ENCODE measurements around the gene VAT1. TPM values are rescaled to one million over a fixed set of nuclear protein-coding genes. Genes with fewer than 3 reads are reported as not detected.
"Not testable (repeated sequence)": the region's sequence is repeated elsewhere in the genome, so short reads cannot be mapped to it uniquely, and the experiment has no call there.

The VAT1 gene
- total RNA-seq, 1 donor from 2014 or later = 267 TPM

DNA sequence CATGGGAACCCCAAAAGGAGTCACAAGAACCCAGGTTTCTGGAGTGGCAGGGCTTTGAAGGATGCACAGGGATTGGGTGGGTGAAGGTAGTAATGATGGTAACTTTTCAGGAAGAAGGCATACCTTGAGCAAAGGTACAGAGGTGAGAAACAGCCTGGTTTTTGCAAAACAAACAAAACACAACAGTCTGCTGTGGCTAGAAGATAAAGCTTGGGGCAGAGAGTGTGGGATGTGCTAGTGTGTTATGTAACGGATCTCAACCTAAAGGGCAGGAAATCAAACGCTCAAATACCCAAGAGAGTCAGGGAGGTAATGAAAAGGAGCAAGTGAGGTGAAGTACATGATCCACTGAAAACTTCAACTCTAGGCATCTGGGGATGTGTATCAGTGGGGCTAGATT is 46.9 kb downstream of the VAT1 start:
- Histone ChIP-seq H3K27me3 (no peaks in the 10 kb centered on the region), H3K4me1 (peaks cover 8% of the 10 kb centered on the region), H3K36me3 (no peaks in the 10 kb centered on the region), H3K27ac (no peak overlapping the region), H3K9me3 (no peaks in the 10 kb centered on the region), H3K4me3 (no peak overlapping the region)
- intact Hi-C loops (cut with DNase I) = no loop called here
- TF ChIP-seq, protein P1, sequence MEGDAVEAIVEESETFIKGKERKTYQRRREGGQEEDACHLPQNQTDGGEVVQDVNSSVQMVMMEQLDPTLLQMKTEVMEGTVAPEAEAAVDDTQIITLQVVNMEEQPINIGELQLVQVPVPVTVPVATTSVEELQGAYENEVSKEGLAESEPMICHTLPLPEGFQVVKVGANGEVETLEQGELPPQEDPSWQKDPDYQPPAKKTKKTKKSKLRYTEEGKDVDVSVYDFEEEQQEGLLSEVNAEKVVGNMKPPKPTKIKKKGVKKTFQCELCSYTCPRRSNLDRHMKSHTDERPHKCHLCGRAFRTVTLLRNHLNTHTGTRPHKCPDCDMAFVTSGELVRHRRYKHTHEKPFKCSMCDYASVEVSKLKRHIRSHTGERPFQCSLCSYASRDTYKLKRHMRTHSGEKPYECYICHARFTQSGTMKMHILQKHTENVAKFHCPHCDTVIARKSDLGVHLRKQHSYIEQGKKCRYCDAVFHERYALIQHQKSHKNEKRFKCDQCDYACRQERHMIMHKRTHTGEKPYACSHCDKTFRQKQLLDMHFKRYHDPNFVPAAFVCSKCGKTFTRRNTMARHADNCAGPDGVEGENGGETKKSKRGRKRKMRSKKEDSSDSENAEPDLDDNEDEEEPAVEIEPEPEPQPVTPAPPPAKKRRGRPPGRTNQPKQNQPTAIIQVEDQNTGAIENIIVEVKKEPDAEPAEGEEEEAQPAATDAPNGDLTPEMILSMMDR (IDR thresholded peaks at IDR 0.05) = no peak
- ATAC-seq (no peak), DNase-seq (no peak)

DNA sequence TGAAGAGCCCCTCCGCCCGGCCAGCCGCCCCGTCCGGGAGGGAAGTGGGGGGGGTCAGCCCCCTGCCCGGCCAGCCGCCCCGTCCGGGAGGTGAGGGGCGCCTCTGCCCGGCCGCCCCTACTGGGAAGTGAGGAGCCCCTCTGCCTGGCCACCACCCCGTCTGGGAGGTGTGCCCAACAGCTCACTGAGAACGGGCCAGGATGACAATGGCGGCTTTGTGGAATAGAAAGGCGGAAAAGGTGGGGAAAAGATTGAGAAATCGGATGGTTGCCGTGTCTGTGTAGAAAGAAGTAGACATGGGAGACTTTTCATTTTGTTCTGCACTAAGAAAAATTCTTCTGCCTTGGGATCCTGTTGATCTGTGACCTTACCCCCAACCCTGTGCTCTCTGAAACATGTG is 48.9 kb downstream of the VAT1 start:
- H3K4me3 ChIP-seq; ATAC-seq; intact Hi-C loops (cut with DNase I); DNase-seq; H3K4me1 ChIP-seq; H3K36me3 ChIP-seq; H3K9me3 ChIP-seq; H3K27me3 ChIP-seq; H3K27ac ChIP-seq: not testable (repeated sequence)

DNA sequence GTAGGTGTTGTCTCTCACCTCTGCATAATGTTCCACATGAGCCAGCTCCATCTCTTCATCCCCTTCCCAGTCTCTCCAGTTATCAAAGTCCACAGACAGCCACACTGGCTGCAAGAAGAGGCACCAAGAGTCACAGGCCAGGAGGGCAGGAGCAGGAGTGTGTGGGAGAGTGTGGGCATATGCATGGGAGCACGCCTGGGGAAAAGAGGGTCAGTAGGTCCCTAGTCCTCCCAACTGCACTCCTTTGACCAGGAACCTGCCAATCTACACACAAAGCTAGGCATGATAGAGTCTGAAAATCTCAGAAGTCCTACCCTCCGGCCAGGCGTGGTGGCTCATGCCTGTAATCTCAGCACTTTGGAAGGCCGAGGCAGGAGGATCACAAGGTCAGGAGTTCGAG is 50.6 kb downstream of the VAT1 start:
- ATAC-seq = no peak
- intact Hi-C loops (cut with DNase I) = no loop called here

DNA sequence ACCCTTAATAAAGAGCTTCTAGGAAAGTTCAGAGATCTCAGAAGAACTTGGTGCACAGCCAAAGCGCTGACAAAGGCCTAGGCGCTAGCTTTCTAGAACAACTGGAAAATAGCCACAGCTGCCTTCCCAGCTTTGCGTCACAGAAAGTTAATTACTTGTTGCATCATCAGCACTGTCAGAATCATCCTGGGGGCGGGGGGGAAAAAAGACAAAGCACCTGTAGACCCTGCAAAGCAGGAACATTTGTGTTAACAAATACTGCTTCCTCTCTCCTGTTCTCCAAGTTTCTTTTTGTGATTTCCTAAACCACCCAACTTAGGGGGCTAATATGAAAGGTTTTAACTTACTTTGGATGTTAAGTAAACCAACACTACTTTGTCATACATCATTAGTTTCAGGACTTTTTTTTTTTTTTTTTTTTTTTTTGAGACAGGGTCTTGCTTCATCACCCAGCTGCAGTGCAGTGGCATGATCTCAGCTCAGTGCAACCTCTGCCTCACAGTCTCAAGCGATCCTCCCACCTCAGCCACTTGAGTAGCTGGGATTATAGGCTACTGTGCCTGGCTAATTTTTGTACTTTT is 53.1 kb downstream of the VAT1 start:
- no peak overlapping the region for H3K27ac ChIP-seq
- no peak for DNase-seq
- TF ChIP-seq, protein P1 (IDR thresholded peaks at IDR 0.05) = no peak
- no peaks in the 10 kb centered on the region for H3K9me3 ChIP-seq
- H3K4me1 ChIP-seq = no peaks in the 10 kb centered on the region
- no peaks in the 10 kb centered on the region for H3K36me3 ChIP-seq
- no peaks in the 10 kb centered on the region for H3K27me3 ChIP-seq
- no peak for ATAC-seq
- intact Hi-C loops (cut with DNase I) = no loop called here
- no peak overlapping the region for H3K4me3 ChIP-seq

More for the DNA sequence above, 50.6 kb downstream of the VAT1 start:
- Histone ChIP-seq H3K4me3 (no peak overlapping the region), H3K9me3 (no peaks in the 10 kb centered on the region), H3K27me3 (no peaks in the 10 kb centered on the region), H3K4me1 (no peaks in the 10 kb centered on the region), H3K36me3 (no peaks in the 10 kb centered on the region), H3K27ac (no peak overlapping the region)
- TF ChIP-seq, protein P1 (IDR thresholded peaks at IDR 0.05) = no peak
- no peak for DNase-seq

DNA sequence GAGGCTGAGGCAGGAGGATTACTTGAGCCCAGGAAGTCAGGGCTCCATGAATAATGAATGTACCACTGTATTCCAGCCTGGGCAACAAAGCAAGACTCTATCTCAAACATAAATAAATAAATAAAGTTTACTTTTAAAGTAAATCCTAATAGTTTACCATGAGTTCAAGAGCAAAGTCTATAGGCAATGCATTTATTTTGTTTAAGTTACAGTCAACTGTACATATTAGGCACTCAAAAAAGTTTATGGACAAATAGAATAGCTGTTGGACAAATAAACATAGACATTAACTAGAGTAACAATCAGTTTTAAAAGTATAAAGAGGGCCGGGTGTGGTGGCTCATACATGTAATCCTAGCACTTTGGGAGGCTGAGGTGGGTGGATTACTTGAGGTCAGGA is 54.3 kb downstream of the VAT1 start:
- Histone ChIP-seq H3K4me3 (no peak overlapping the region), H3K27ac (no peak overlapping the region), H3K27me3 (no peaks in the 10 kb centered on the region), H3K9me3 (no peaks in the 10 kb centered on the region), H3K36me3 (peaks cover under 1% of the 10 kb centered on the region), H3K4me1 (peaks cover 5% of the 10 kb centered on the region)
- intact Hi-C loops (cut with DNase I) = no loop called here
- DNase-seq (no peak), ATAC-seq (no peak)
- TF ChIP-seq, protein P1 (IDR thresholded peaks at IDR 0.05) = no peak

Other genes starting within 250 kb of the VAT1 start
- 42.3 TPM for gene VPS25, start 248.9 kb downstream of the VAT1 start, total RNA-seq
- 0.38 TPM for gene WNK4, start 241.8 kb downstream of the VAT1 start, total RNA-seq
- 53.9 TPM for gene COA3, start 223.7 kb downstream of the VAT1 start, total RNA-seq
- 0.14 TPM for gene CNTD1, start 223.5 kb downstream of the VAT1 start, total RNA-seq
- gene BECN1, start 198.1 kb downstream of the VAT1 start, total RNA-seq = 66.7 TPM
- 89.4 TPM for gene PSME3, start 189.0 kb downstream of the VAT1 start, total RNA-seq
- 2.0 TPM for gene AOC2, start 177.8 kb downstream of the VAT1 start, total RNA-seq
- 235 TPM for gene AOC3, start 171.2 kb downstream of the VAT1 start, total RNA-seq
- not detected for gene G6PC1, start 121.6 kb downstream of the VAT1 start, total RNA-seq
- gene AARSD1, start 57.9 kb downstream of the VAT1 start, total RNA-seq = 35.0 TPM
- 0.38 TPM for gene PTGES3L, start 42.3 kb downstream of the VAT1 start, total RNA-seq
- gene RUNDC1, start 41.8 kb downstream of the VAT1 start, total RNA-seq = 14.4 TPM
- gene RPL27, start 24.0 kb downstream of the VAT1 start, total RNA-seq = 752 TPM
- gene IFI35, start 15.6 kb downstream of the VAT1 start, total RNA-seq = 47.7 TPM
- 0.78 TPM for gene RND2, start 2.8 kb upstream of the VAT1 start, total RNA-seq
- gene BRCA1, start 103.0 kb upstream of the VAT1 start, total RNA-seq = 4.0 TPM
- 80.4 TPM for gene NBR1, start 148.8 kb upstream of the VAT1 start, total RNA-seq
- gene TMEM106A, start 189.5 kb upstream of the VAT1 start, total RNA-seq = 14.2 TPM
- gene CCDC200, start 206.2 kb upstream of the VAT1 start, total RNA-seq = not detected
- gene RNU2-1, start 211.6 kb upstream of the VAT1 start, total RNA-seq = 7,693 TPM

Measured in upper lobe of right lung (tissue), 1 donor.